Neuronal stem cell (in vitro differentiated cells): ENCODE results near the gene GABRA6.

Experiments
- DNase-seq: peaks from one replicate; pipeline ENCODE4 v3.0.0-alpha.2; 2013; ENCODE audit warnings: low spot score
- H2AFZ ChIP-seq: one replicate; pipeline ENCODE4 v1.6.1; 2013; ENCODE audit warnings: mild to moderate bottlenecking, low read length, inconsistent platforms
- H2AK5ac ChIP-seq: 2 replicates; pipeline ENCODE4 v1.6.1; 2013; ENCODE audit warnings: low read depth, mild to moderate bottlenecking, inconsistent platforms, low read length, moderate library complexity, mixed read lengths
- H2BK120ac ChIP-seq: 2 replicates; pipeline ENCODE4 v1.6.1; 2013; ENCODE audit warnings: low read depth, mild to moderate bottlenecking, inconsistent platforms, low read length, moderate library complexity, mixed read lengths
- H2BK12ac ChIP-seq: one replicate; pipeline ENCODE4 v1.6.1; 2013; ENCODE audit warnings: low read length, inconsistent platforms
- H2BK15ac ChIP-seq: 2 replicates; pipeline ENCODE4 v1.6.1; 2013; ENCODE audit warnings: mild to moderate bottlenecking, low read length, inconsistent platforms, mixed read lengths
- H2BK5ac ChIP-seq: one replicate; pipeline ENCODE4 v1.6.1; 2013; ENCODE audit warnings: inconsistent platforms, mild to moderate bottlenecking, low read length, moderate library complexity
- H3K14ac ChIP-seq: one replicate; pipeline ENCODE4 v1.6.1; 2013; ENCODE audit warnings: low read length, inconsistent platforms
- H3K18ac ChIP-seq: 2 replicates; pipeline ENCODE4 v1.6.1; 2013; ENCODE audit warnings: low read length, inconsistent platforms
- H3K23ac ChIP-seq: 2 replicates; pipeline ENCODE4 v1.6.1; 2013; ENCODE audit warnings: low read depth, mild to moderate bottlenecking, mixed read lengths, low read length, inconsistent platforms; ENCODE audit not compliant: poor library complexity
- H3K27ac ChIP-seq: replicated peaks from 3 replicates; pipeline ENCODE4 v1.5.1; 2013; ENCODE audit warnings: low read length, inconsistent platforms
- H3K27me3 ChIP-seq, 3 experiments: 2 replicates each; pipeline ENCODE4 v1.6.1; 2013; ENCODE audit warnings: low read length in 3 of 3, mild to moderate bottlenecking in 2 of 3, inconsistent platforms in 1 of 3, low read depth in 1 of 3, mixed read lengths in 1 of 3, moderate library complexity in 1 of 3; ENCODE audit not compliant: control insufficient read depth in 3 of 3, insufficient read depth in 3 of 3
- H3K36me3 ChIP-seq, 2 donors: replicated peaks in 1 of 2; 2 replicates each; pipeline ENCODE4 v1.6.1; 2013; ENCODE audit warnings: low read length in 2 of 2; ENCODE audit not compliant: control insufficient read depth in 2 of 2, insufficient read depth in 2 of 2
- H3K4ac ChIP-seq: 2 replicates; pipeline ENCODE4 v1.6.1; 2013; ENCODE audit warnings: inconsistent platforms, mild to moderate bottlenecking, low read length, moderate library complexity
- H3K4me1 ChIP-seq, 2 donors: 1 replicate in 1 of 2; 2 replicates in 1 of 2; pipeline ENCODE4 v1.6.1; 2013; ENCODE audit warnings: low read length in 2 of 2, low read depth in 1 of 2; ENCODE audit not compliant: control insufficient read depth in 2 of 2, insufficient read depth in 1 of 2
- H3K4me2 ChIP-seq: one replicate; pipeline ENCODE4 v1.6.1; 2013; ENCODE audit warnings: mild to moderate bottlenecking, low read length, inconsistent platforms; ENCODE audit not compliant: insufficient read depth, poor library complexity, severe bottlenecking
- H3K4me3 ChIP-seq, 2 donors: 2 replicates each; pipeline ENCODE4 v1.5.1; 2013; ENCODE audit warnings: low read length in 2 of 2, mild to moderate bottlenecking in 2 of 2, inconsistent platforms in 1 of 2, moderate library complexity in 1 of 2
- H3K79me1 ChIP-seq: one replicate; pipeline ENCODE4 v1.6.1; 2013; ENCODE audit warnings: low read depth, mild to moderate bottlenecking, inconsistent platforms, low read length, moderate library complexity
- H3K9ac ChIP-seq: one replicate; pipeline ENCODE4 v1.6.1; 2013; ENCODE audit warnings: mild to moderate bottlenecking, low read depth, low read length, inconsistent platforms; ENCODE audit not compliant: poor library complexity
- H3K9me3 ChIP-seq, 2 donors: replicated peaks in 1 of 2; 2 replicates each; pipeline versions ENCODE3 to v1.6.1; 2013; ENCODE audit warnings: low read length in 2 of 2, mild to moderate bottlenecking in 2 of 2, inconsistent platforms in 1 of 2, low read depth in 1 of 2, mixed read lengths in 1 of 2, moderate library complexity in 1 of 2; ENCODE audit not compliant: control insufficient read depth in 2 of 2, insufficient read depth in 1 of 2
- H4K8ac ChIP-seq: one replicate; pipeline ENCODE4 v1.6.1; 2013; ENCODE audit warnings: low read depth, mild to moderate bottlenecking, inconsistent platforms, low read length, moderate library complexity
- H4K91ac ChIP-seq: one replicate; pipeline ENCODE4 v1.6.1; 2013; ENCODE audit warnings: low read length, low read depth, mild to moderate bottlenecking, inconsistent platforms; ENCODE audit not compliant: poor library complexity
- WGBS, 2 donors: extraction: QIAGEN DNeasy Blood & Tissue Kit; methylation state at CpG; one replicate each; pipeline ENCODE4 v1.1.7; 2013; ENCODE audit warnings: missing lambda C conversion rate in 2 of 2, mixed read lengths in 1 of 2; ENCODE audit not compliant: insufficient read length in 2 of 2, insufficient replicate concordance in 1 of 2; ENCODE audit errors: extremely low coverage in 2 of 2; 5-methylcytosine and 5-hydroxymethylcytosine counted together

GABRA6 gene

GRCh38 chr5:161751265-161751664, 65.7 kb downstream of the GABRA6 start:
- DNase-seq, result no peak
- no peaks in the 10 kb centered on the region for H3K4me1 ChIP-seq
- no peak overlapping the region for H2BK5ac ChIP-seq
- H3K4me3 ChIP-seq, result no peak overlapping the region
- no peak overlapping the region for H2BK15ac ChIP-seq
- H3K4me2 ChIP-seq, result no peak overlapping the region
- H4K91ac ChIP-seq, result no peak overlapping the region
- H3K9me3 ChIP-seq, result no peaks in the 10 kb centered on the region
- H3K14ac ChIP-seq, result no peak overlapping the region
- H3K27me3 ChIP-seq, result no peaks in the 10 kb centered on the region
- no peak overlapping the region for H4K8ac ChIP-seq
- H3K9ac ChIP-seq, result no peak overlapping the region
- H2BK120ac ChIP-seq, result no peak overlapping the region
- no peak overlapping the region for H2AFZ ChIP-seq
- no peaks in the 10 kb centered on the region for H3K79me1 ChIP-seq
- H3K18ac ChIP-seq, result no peak overlapping the region
- no peak overlapping the region for H3K4ac ChIP-seq
- WGBS, 2 donors, result no CpG with 5 or more reads among the region's 10 CpGs
- no peak overlapping the region for H3K23ac ChIP-seq
- no peak overlapping the region for H2AK5ac ChIP-seq
- H2BK12ac ChIP-seq, result no peak overlapping the region
- H3K36me3 ChIP-seq, result no peaks in the 10 kb centered on the region
- H3K27ac ChIP-seq, result no peak overlapping the region
